HT1080 (cell line): ENCODE data around the gene DHX35. TPM values are rescaled to one million over a fixed set of nuclear protein-coding genes. Genes with fewer than 3 reads are reported as not detected.
A peak's percentile ranks its signal among the peaks of the same experiment; 100 is the strongest.

Source experiments
- DNase-seq: peaks from one replicate; pipeline ENCODE4 v3.0.0-alpha.2; 2015; ENCODE audit warnings: low read depth
- polyA plus RNA-seq, 2 experiments: library from polyadenylated mRNA; depleted of rRNA; stranded (reverse); fragments of >200 nt; gene quantifications; 2 replicates each; pipeline ENCODE4 v1.2.3, GENCODE V29; 2015
- total RNA-seq: library from RNA; depleted of rRNA; stranded (reverse); fragments of >200 nt; shearing (Covaris generic); gene quantifications from 2 replicates; pipeline ENCODE4 v1.2.3, GENCODE V29; 2014; rRNA removed

Gene DHX35
- total RNA-seq: 9.4 and 9.8 TPM in 2 replicates
- polyA plus RNA-seq (2015; cell fraction: cytosol; rRNA removed): 6.5 and 7.7 TPM in 2 replicates
- polyA plus RNA-seq (2015; cell fraction: nucleus; rRNA removed): 21.4 and 22.0 TPM in 2 replicates

- peak; percentile 96 for DNase-seq
These were observed at the start of gene DHX35 for GRCh38 chr20:38962044-38962927. TSS of gene DHX35 (plus strand) at chr20:38962344. CDS start at chr20:38962368, 24 bp downstream.

GRCh38 chr20:38915355-38915754 lies 46.8 kb upstream of the DHX35 start:
- no peak for DNase-seq

DNA sequence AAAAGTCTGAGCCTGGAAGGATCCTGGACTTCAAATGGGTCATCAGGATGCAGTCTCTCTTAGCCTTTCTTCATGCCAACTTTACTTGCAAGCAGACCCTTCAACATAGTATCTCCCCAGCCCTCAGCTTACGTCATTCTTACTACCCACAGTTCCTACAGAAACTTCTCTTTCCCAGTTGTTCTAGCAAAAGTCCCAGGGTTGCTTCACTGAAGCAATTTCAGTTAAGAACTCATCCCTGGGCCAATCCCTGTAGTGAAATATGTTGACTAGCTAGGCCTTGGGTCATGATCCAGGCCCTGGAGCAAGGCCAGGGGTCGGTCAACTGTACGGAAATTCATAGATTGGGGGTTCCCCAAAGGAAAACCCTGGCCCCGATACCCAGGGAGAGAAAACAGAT lies 44.5 kb upstream of the DHX35 start:
- DNase-seq: no peak

DNA sequence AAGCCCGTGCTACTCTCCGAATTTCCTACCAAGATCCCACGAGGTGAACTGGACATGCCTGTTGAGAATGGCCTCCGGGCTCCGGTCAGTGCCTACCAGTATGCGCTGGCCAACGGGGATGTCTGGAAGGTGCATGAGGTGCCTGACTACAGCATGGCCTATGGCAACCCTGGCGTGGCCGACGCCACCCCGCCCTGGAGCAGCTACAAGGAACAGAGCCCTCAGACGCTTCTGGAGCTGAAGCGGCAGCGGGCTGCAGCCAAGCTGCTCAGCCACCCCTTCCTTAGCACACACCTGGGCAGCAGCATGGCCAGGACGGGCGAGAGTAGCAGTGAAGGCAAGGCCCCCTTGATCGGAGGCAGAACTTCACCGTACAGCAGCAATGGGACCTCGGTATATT lies 44.0 kb upstream of the DHX35 start:
- DNase-seq: no peak

DNA sequence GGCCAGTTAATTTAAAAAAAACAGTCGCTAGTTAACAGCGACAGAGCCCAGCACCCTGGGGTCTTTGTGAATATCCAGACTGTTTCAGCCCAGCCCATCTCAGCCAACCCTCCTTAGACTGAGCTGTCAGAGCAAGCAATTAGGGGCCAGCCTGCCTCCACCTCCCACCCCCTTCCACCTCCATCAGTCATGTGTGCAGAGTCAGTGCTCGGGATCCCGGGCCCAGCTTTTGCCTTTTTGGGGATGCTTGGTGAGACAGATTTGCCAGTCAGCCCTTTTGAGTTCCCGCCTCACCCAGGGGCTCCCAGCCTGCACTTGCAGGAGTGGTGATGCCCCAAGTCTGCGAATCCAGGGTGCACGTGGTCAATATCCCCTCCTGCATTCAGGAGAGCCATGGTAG lies 42.5 kb upstream of the DHX35 start:
- DNase-seq: no peak

GRCh38 chr20:38920411-38920810 lies 41.7 kb upstream of the DHX35 start:
- DNase-seq: no peak

DNA sequence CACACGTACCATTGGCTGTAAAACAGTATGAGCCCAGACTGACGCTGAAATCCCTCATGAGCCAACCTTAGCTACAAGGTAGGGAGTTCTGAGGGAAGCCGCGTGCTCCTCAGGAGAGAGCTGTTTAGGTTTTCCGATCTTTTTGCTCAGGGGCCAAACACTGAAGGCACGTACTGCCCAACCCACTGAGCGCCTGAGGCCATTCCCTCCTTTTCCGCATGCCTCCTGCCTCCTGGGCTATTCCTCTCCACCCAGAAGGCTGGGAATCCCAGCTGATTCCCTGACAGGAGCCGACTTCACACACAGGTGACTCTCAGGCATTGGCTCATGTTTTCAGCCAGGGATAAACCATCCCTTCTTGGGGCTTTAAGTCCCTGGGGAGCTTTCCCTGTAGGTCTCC lies 41.3 kb upstream of the DHX35 start:
- no peak for DNase-seq

DNA sequence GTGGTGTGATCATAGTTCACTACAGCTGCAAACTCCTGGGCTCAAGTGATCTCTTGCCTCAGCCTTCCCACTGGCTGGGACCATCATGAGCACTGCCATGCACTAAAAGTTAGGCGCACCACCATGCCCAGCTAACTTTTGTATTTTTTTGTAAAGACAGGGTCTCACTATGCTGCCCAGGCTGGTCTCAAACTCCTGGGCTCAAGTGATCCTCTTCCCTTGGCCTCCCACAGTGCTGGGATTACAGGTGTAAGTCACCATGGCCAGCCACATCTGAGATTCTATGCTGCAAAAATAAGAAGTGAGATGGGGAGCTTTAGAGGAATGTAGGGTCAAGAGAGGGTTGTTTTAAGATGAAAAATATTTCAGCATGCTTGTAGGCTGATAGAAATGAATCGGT lies 37.4 kb upstream of the DHX35 start:
- no peak for DNase-seq

DNA sequence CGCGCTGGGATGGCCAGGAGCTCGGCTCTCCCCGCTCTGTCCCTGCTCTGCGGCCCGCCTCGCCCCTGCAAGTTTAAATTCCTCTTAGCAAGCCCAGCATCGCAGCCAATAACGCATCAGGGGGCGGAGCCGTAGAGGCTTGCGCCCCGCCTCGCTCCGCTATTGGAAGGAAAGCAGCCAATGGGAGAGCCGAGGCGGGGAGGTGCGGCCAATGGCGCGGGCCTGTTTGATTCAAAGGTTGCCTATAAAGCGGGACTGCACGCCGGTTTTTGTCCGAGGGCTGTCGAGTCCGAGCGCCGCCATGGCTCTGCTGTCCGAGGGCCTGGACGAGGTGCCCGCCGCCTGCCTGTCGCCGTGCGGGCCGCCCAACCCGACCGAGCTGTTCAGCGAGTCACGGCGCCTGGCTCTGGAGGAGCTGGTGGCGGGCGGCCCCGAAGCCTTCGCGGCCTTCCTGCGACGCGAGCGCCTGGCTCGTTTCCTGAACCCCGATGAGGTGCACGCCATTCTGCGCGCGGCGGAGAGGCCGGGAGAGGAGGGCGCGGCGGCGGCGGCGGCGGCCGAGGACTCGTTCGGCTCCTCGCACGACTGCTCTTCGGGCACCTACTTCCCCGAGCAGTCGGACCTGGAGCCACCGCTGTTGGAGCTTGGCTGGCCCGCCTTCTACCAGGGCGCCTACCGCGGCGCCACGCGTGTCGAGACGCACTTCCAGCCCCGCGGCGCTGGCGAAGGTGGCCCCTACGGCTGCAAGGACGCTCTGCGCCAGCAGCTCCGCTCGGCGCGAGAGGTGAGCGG lies 35.8 kb upstream of the DHX35 start, which contains the start of gene FAM83D:
TSS of gene FAM83D (plus strand) at position 276 of the 792 bp plus-strand sequence. CDS start at position 302, 26 bp downstream.
- DNase-seq: peak; percentile 97

DNA sequence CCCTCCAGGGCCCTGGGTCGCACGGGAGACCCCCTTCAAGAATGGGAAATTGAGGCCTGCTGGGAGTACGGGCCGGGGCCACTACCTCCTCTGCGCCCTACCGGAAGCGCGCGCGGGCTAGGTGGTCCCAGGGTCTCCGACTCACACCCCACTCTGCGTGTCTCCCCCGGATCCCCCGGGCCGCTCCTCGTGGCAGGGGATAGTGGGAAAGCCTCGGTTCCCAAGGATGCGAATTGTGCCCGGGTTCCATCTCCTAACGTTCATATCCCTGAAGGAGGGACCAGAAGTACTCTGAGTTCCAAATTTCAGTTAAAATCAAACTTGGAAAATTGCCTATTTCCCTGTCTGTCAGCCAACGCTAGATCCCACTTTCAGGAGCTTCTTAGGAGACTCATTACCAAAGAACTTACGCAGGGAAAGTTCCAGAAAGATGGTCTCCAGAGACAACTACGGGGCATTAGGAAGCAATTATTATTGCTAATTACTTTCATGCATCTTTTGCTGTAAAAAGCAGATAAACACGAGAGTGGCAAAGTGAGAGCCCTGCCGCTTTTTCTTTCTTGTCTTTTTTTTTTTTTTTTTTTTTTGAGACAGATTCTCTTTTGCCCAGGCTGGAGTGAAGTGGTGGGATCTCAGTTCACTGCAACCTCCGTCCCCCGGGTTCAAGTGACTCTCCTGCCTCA lies 35.1 kb upstream of the DHX35 start:
- no peak for DNase-seq

DNA sequence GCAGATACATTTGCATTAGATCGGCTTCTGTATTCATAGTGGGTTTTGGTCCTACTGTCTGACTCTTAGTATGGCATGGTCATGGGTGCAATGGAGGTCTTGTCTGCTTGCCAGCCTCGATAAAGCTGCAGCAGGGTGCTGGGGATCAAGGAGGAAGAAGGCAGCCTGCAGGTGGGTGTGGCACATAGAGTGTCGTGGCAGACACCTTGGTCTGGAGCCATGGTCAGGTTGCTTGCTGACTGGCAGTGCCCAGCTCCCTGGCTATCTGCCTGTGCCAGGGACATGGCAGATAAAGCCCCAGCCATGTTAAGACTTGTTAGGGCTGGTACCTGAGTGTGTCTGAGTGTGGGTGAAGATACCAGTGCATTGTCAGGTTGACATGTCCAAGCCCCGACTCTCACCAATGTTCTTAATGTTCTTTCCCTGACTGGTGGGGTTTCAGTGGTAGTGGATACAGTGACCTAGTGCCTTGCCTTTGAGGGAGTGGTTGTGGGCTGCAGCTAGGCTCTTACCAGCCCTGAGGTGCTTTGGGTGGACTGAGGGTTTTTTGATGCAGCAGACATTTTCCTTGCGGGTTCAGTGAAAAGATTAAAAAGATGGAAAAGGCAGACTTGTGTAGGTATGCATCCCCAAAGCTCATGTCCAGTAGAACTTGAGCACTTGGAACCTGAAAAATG lies 34.1 kb upstream of the DHX35 start:
- DNase-seq: no peak

- no peak for DNase-seq
These were observed 31.9 kb upstream of the DHX35 start for GRCh38 chr20:38930242-38930569.

DNA sequence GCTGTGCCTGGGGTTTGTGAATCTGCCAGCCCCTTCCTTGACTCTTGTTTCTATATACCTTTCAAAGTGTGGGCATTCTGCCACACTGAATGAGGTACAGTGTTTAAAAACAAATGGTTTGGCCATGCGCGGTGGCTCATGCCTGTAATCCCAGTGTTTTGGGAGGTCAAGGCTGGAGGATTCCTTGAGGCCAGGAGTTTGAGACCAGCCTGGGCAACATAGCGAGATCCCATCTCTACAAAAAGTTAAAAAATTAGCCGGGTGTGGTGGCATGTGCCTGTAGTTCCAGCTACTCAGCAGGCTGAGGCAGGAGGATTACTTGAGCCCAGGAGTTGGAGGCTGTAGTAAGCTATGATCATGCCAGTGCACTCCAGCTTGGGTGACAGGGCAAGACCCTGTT lies 30.2 kb upstream of the DHX35 start:
- no peak for DNase-seq

DNA sequence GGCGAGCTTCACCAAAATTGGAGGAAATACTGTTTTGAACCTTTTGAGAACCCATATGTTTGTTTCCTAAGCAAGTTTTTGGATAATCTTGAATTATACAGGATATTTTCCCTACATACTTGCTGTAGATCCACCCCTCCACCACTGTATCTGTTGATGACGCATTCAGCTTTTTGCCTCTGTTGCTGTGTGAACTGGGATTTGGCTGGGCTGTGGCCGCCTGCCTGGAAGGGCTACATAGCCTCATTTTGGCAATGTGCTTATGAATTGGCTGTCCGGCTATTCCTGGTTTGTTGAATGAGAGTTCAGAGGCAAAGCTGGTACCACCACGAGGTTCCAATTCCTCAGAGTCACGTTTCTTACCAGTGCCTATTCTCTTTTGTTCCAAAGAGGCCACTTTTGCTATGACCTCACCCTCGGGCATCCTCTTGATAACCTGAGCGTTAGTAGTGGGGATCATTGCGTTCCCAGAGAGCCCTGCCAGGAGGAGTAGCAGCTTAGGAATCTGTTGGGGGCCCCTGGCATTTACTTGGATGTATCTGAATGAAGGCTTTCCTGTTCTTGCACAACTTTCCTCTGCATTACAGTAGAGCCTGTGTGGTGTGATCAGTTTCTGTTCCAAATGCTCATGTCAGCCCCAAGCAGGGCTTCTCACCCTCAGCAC lies 29.6 kb upstream of the DHX35 start:
- no peak for DNase-seq

- no peak for DNase-seq
These were observed 27.6 kb upstream of the DHX35 start for GRCh38 chr20:38934530-38934929.

- DNase-seq: peak; percentile 39
These were observed 26.9 kb upstream of the DHX35 start for GRCh38 chr20:38935285-38935684.

DNA sequence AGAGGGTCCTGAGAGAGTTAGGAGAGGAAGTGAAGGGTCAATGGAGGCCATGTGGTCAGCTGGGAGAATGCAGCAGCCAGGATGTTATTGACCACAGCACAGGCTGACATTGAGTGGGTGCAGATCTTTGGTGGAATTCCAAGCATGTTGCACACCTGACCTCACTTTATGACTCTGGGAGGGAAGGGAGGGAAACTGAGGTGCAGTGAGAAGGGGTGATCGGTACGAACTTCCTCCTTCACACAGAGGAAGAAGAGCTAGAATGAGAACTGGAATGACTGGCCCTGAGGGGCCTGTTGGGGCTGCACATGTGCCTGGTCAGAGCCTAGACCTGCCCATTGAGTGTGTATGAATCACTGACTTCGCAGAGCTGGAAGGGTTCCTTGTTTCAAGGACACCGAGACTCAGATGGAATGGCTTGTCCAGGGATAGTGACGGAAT lies 26.2 kb upstream of the DHX35 start:
- DNase-seq: no peak

DNA sequence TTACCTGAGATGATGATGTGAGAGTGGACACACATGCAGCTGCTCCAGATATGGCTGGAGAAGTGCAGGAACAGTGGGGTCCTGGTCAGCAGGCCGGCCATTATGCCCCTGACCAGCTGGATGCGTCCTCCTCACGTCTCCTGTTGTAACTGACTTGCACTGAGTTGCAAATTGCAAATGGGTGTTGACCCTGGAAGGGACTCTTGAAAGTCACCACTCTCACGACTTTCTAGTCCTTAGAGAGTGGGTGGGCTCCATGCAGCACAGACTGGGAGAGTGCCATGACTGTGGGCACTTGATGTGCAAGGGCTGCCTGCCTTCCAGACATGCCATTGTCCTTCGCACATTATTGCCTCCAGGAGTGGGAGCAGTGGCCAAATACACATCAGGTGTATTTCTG lies 25.1 kb upstream of the DHX35 start:
- no peak for DNase-seq

DNA sequence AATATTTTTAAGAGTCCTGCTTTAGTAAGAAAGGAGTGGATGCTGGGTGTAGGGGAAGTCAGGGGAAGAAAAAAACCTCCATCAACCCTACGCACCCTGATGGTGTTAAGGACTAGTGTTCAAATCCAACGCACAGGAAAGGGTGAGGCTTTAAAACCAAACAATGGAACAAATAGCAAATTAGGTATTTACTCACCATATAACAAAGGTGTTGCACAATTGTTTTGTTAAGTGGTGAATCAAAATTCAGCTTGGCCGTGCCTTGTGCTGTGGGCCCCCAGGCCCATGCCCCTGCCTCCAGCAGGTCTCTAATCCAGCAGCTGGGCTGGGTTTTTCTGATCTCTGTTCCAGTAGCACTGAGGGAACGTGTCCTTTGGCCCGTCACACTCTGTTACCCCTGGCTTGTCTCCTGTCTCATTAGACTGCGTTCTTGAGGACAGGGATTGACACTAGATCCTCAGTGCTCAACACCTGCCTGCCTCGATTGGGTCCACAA lies 24.1 kb upstream of the DHX35 start:
- no peak for DNase-seq

- DNase-seq: no peak
These were observed 22.5 kb upstream of the DHX35 start for GRCh38 chr20:38939686-38940085.
